ENCODE measurements around the gene JADE3.
"Not testable (repeated sequence)": the region's sequence is repeated elsewhere in the genome, so short reads cannot be mapped to it uniquely, and the experiment has no call there.

JADE3 gene

GRCh38 chrX:46961097-46961496, 48.9 kb downstream of the JADE3 start:
- no peak for DNase-seq (ENCODE audit: low spot score)
- in situ Hi-C loops (cut with MboI; ENCODE audit: low pct_unique_long_range_greater_than_20kb, low sequenced_read_pairs, unreplicated experiment): no loop called here
- TF ChIP-seq CTCF (IDR thresholded peaks at IDR 0.05; ENCODE audit: extremely low read depth, insufficient read depth, missing control alignments): no peak

GRCh38 chrX:46961574-46962283, 49.5 kb downstream of the JADE3 start:
- TF ChIP-seq CTCF (IDR thresholded peaks at IDR 0.05; ENCODE audit: extremely low read depth, insufficient read depth, missing control alignments): no peak
- in situ Hi-C loops (cut with MboI; ENCODE audit: low pct_unique_long_range_greater_than_20kb, low sequenced_read_pairs, unreplicated experiment): no loop called here
- no peak for DNase-seq (ENCODE audit: low spot score)

- in situ Hi-C loops (cut with MboI; ENCODE audit: low pct_unique_long_range_greater_than_20kb, low sequenced_read_pairs, unreplicated experiment): no loop called here
- no peak for DNase-seq (ENCODE audit: low spot score)
- TF ChIP-seq CTCF (IDR thresholded peaks at IDR 0.05; ENCODE audit: extremely low read depth, insufficient read depth, missing control alignments): no peak
These were observed 53.0 kb downstream of the JADE3 start for GRCh38 chrX:46965125-46965758.

- no peak for TF ChIP-seq CTCF (IDR thresholded peaks at IDR 0.05; ENCODE audit: extremely low read depth, insufficient read depth, missing control alignments)
- DNase-seq (ENCODE audit: low spot score): peak; percentile 24
- in situ Hi-C loops (cut with MboI; ENCODE audit: low pct_unique_long_range_greater_than_20kb, low sequenced_read_pairs, unreplicated experiment): no loop called here
These were observed 55.3 kb downstream of the JADE3 start for GRCh38 chrX:46967547-46967946.

- DNase-seq (ENCODE audit: low spot score); in situ Hi-C loops (cut with MboI; ENCODE audit: low pct_unique_long_range_greater_than_20kb, low sequenced_read_pairs, unreplicated experiment): not testable (repeated sequence)
These were observed 64.8 kb downstream of the JADE3 start for GRCh38 chrX:46977046-46977445.

- peak; percentile 49 for DNase-seq (ENCODE audit: low spot score)
- TF ChIP-seq CTCF (IDR thresholded peaks at IDR 0.05; ENCODE audit: extremely low read depth, insufficient read depth, missing control alignments): peak; percentile 80
- in situ Hi-C loops (cut with MboI; ENCODE audit: low pct_unique_long_range_greater_than_20kb, low sequenced_read_pairs, unreplicated experiment): no loop called here
These were observed 66.4 kb downstream of the JADE3 start for GRCh38 chrX:46978341-46979291.
